Liver (tissue), 9 donors: ENCODE measurements around the gene MEAK7. TPM values are rescaled to one million over a fixed set of nuclear protein-coding genes. Genes with fewer than 3 reads are reported as not detected.

ENCODE experiments used
- DNase-seq: peaks from one replicate; pipeline ENCODE4 v3.0.0-alpha.2; 2017; ENCODE audit warnings: low spot score
- H3K27ac ChIP-seq, 2 donors: one replicate each; pipeline ENCODE4 v1.7.0; 2013; ENCODE audit warnings: inconsistent platforms in 2 of 2, low read length in 2 of 2, control low read depth in 1 of 2, low read depth in 1 of 2, mild to moderate bottlenecking in 1 of 2
- H3K27me3 ChIP-seq, 4 donors: one replicate each; pipeline versions ENCODE4 v1.6.1 to v1.7.0; 2013; ENCODE audit warnings: low read length in 3 of 4, inconsistent platforms in 1 of 4, mild to moderate bottlenecking in 1 of 4, moderate library complexity in 1 of 4; ENCODE audit not compliant: control insufficient read depth in 4 of 4, insufficient read depth in 4 of 4
- H3K36me3 ChIP-seq, 4 donors: one replicate each; pipeline versions ENCODE4 v1.6.1 to v1.7.0; 2013; ENCODE audit warnings: low read length in 3 of 4, mild to moderate bottlenecking in 3 of 4, low read depth in 1 of 4, moderate library complexity in 1 of 4; ENCODE audit not compliant: control insufficient read depth in 4 of 4, insufficient read depth in 3 of 4
- H3K4me1 ChIP-seq, 4 donors: one replicate each; pipeline versions ENCODE4 v1.6.1 to v1.7.0; 2013; ENCODE audit warnings: low read length in 3 of 4, mild to moderate bottlenecking in 3 of 4, moderate library complexity in 1 of 4; ENCODE audit not compliant: control insufficient read depth in 4 of 4, insufficient read depth in 4 of 4
- H3K4me3 ChIP-seq, 3 donors: one replicate each; pipeline versions ENCODE4 v1.6.1 to v1.7.0; 2013; ENCODE audit warnings: low read length in 3 of 3, control low read depth in 1 of 3, low read depth in 1 of 3, mild to moderate bottlenecking in 1 of 3
- H3K9ac ChIP-seq, 2 donors: one replicate each; pipeline ENCODE4 v1.7.0; 2013; ENCODE audit warnings: low read length in 2 of 2, mild to moderate bottlenecking in 2 of 2, moderate library complexity in 2 of 2, control low read depth in 1 of 2, low read depth in 1 of 2
- H3K9me3 ChIP-seq, 4 donors: one replicate each; pipeline versions ENCODE4 v1.6.1 to v1.7.0; 2013; ENCODE audit warnings: low read length in 3 of 4; ENCODE audit not compliant: control insufficient read depth in 4 of 4
- ATF3 ChIP-seq: IDR thresholded peaks from 2 replicates; pipeline ENCODE4 v1.6.1; 2016; ENCODE audit warnings: antibody characterized with exemption
- CTCF ChIP-seq: fragments of 150-350 bp; IDR thresholded peaks from 2 replicates; pipeline ENCODE4 v1.5.1; 2017; ENCODE audit warnings: improper control_type of control experiment, low read depth, low read length; ENCODE audit not compliant: missing input control
- EGR1 ChIP-seq, 2 donors: IDR thresholded peaks; 2 replicates each; pipeline ENCODE4 v1.6.1; 2016 to 2018; ENCODE audit warnings: antibody characterized with exemption in 2 of 2, low read depth in 2 of 2
- FOXA1 ChIP-seq: IDR thresholded peaks from 2 replicates; pipeline ENCODE4 v1.6.1; 2016; ENCODE audit warnings: antibody characterized with exemption
- FOXA2 ChIP-seq: IDR thresholded peaks from 2 replicates; pipeline ENCODE4 v1.6.1; 2016; ENCODE audit warnings: antibody characterized with exemption
- GABPA ChIP-seq, 2 donors: IDR thresholded peaks in 1 of 2; conservative IDR thresholded peaks in 1 of 2; 2 replicates each; pipeline ENCODE4 v1.6.1; 2016; ENCODE audit warnings: antibody characterized with exemption in 2 of 2, mild to moderate bottlenecking in 1 of 2, moderate library complexity in 1 of 2
- HNF4A ChIP-seq, 2 donors: conservative IDR thresholded peaks; 2 replicates each; pipeline ENCODE4 v1.6.1; 2016; ENCODE audit warnings: antibody characterized with exemption in 2 of 2, mild to moderate bottlenecking in 2 of 2
- HNF4G ChIP-seq: IDR thresholded peaks from 2 replicates; pipeline ENCODE4 v1.6.1; 2016; ENCODE audit warnings: antibody characterized with exemption
- JUND ChIP-seq, 2 donors: IDR thresholded peaks; 2 replicates each; pipeline ENCODE4 v1.6.1; 2016; ENCODE audit warnings: antibody characterized with exemption in 2 of 2
- MAX ChIP-seq: IDR thresholded peaks from 2 replicates; pipeline ENCODE4 v1.6.1; 2016; ENCODE audit warnings: antibody characterized with exemption
- NR2F2 ChIP-seq: IDR thresholded peaks from 2 replicates; pipeline ENCODE4 v1.6.1; 2016; ENCODE audit warnings: antibody characterized with exemption
- RAD21 ChIP-seq, 2 donors: IDR thresholded peaks; 2 replicates each; pipeline ENCODE4 v1.6.1; 2016; ENCODE audit warnings: antibody characterized with exemption in 2 of 2, mild to moderate bottlenecking in 2 of 2
- RXRA ChIP-seq, 2 donors: IDR thresholded peaks; 2 replicates each; pipeline ENCODE4 v1.6.1; 2017 to 2018; ENCODE audit warnings: antibody characterized with exemption in 2 of 2, mild to moderate bottlenecking in 1 of 2
- SP1 ChIP-seq: IDR thresholded peaks from 2 replicates; pipeline ENCODE4 v1.6.1; 2018; ENCODE audit warnings: antibody characterized with exemption, mild to moderate bottlenecking
- TAF1 ChIP-seq: conservative IDR thresholded peaks from 2 replicates; pipeline ENCODE4 v1.6.1; 2016; ENCODE audit warnings: antibody characterized with exemption, mild to moderate bottlenecking
- YY1 ChIP-seq: IDR thresholded peaks from 2 replicates; pipeline ENCODE4 v1.6.1; 2016; ENCODE audit warnings: antibody characterized with exemption, mild to moderate bottlenecking
- ZBTB33 ChIP-seq: IDR thresholded peaks from 2 replicates; pipeline ENCODE4 v1.6.1; 2016; ENCODE audit warnings: antibody characterized with exemption
- WGBS: extraction: QIAGEN DNeasy Blood & Tissue Kit; methylation state at CpG from one replicate; pipeline ENCODE4 v1.1.7; 2013; 5-methylcytosine and 5-hydroxymethylcytosine counted together
- polyA plus RNA-seq, 2 donors: library from polyadenylated mRNA; stranded (reverse) in 1 of 2; unstranded in 1 of 2; fragments of 200-250 nt in 1 of 2; fragments of >200 nt in 1 of 2; fragmentation: Nextera tagmentation in 1 of 2; extraction: Ambion mirVana in 1 of 2; gene quantifications; one replicate each; pipeline versions ENCODE4 v1.2.1 to v1.2.3, GENCODE V29; 2013 to 2015
- total RNA-seq, 2 donors: library from RNA; depleted of rRNA; stranded (reverse); fragments of >200 nt; gene quantifications; one replicate each; pipeline ENCODE4 v1.2.3, GENCODE V29; 2014
- donor health status: healthy.
- donor health status: healthy.
- donor health status: healthy.
- donor health status: healthy.
- donor health status: healthy.

Gene MEAK7
- total and polyA plus RNA-seq, 4 donors: 1.3 to 4.0 (median 2.2) TPM

GRCh38 chr16:84548971-84549844 is 44.7 kb upstream of the MEAK7 start:
- H3K4me1 ChIP-seq: no peaks in the 10 kb centered on the region
- no peaks in the 10 kb centered on the region for H3K27me3 ChIP-seq
- no peak for TF ChIP-seq GABPA (IDR thresholded peaks at IDR 0.05 in 1 of 2, conservative IDR thresholded peaks at IDR 0.05 in 1 of 2)
- peak; percentile 41 for TF ChIP-seq SP1
- peak; percentile 5 to 17 for TF ChIP-seq RXRA (IDR thresholded peaks at IDR 0.05)
- TF ChIP-seq NR2F2: peak; percentile 79
- peak overlapping the region; percentile 17 to 46 for H3K27ac ChIP-seq
- 71% methylated on average over 25 of the region's 25 CpGs for WGBS
- H3K4me3 ChIP-seq: no peak overlapping the region
- no peaks in the 10 kb centered on the region for H3K9me3 ChIP-seq
- H3K36me3 ChIP-seq: no peaks in the 10 kb centered on the region
- no peak overlapping the region for H3K9ac ChIP-seq
- no peak for DNase-seq

GRCh38 chr16:84548508-84548907 is 44.0 kb upstream of the MEAK7 start:
- no peak for DNase-seq
- Histone ChIP-seq H3K27ac (peak overlapping the region; percentile 17 to 46), H3K36me3 (no peaks in the 10 kb centered on the region), H3K9ac (no peak overlapping the region), H3K9me3 (no peaks in the 10 kb centered on the region), H3K4me1 (no peaks in the 10 kb centered on the region), H3K4me3 (no peak overlapping the region), H3K27me3 (no peaks in the 10 kb centered on the region)
- TF ChIP-seq GABPA (IDR thresholded peaks at IDR 0.05 in 1 of 2, conservative IDR thresholded peaks at IDR 0.05 in 1 of 2) (no peak), ATF3 (no peak), HNF4G (no peak), RAD21 (IDR thresholded peaks at IDR 0.05) (no peak), FOXA1 (no peak), YY1 (no peak), JUND (IDR thresholded peaks at IDR 0.05) (no peak), NR2F2 (no peak), CTCF (no peak), FOXA2 (no peak), EGR1 (IDR thresholded peaks at IDR 0.05; ENCODE audit: low read depth in 2 of 2) (no peak)
- 79% methylated on average over 8 of the region's 8 CpGs for WGBS

- 85% methylated on average over 12 of the region's 12 CpGs for WGBS
- H3K9me3 ChIP-seq: no peaks in the 10 kb centered on the region
- H3K27ac ChIP-seq: no peak overlapping the region
- no peaks in the 10 kb centered on the region for H3K4me1 ChIP-seq
- H3K36me3 ChIP-seq: no peaks in the 10 kb centered on the region
- H3K27me3 ChIP-seq: no peaks in the 10 kb centered on the region
- H3K4me3 ChIP-seq: no peak overlapping the region
- H3K9ac ChIP-seq: no peak overlapping the region
- no peak for DNase-seq
- TF ChIP-seq RXRA (IDR thresholded peaks at IDR 0.05) (no peak), TAF1 (no peak), NR2F2 (no peak), HNF4A (conservative IDR thresholded peaks at IDR 0.05) (no peak), MAX (no peak), HNF4G (no peak), FOXA2 (no peak), GABPA (IDR thresholded peaks at IDR 0.05 in 1 of 2, conservative IDR thresholded peaks at IDR 0.05 in 1 of 2) (no peak), JUND (IDR thresholded peaks at IDR 0.05) (no peak), CTCF (no peak), FOXA1 (no peak), ZBTB33 (no peak), ATF3 (no peak), YY1 (no peak)
Observed at GRCh38 chr16:84547546-84548061, 43.1 kb upstream of the MEAK7 start.
